HTERT RPE-1 (cell line): ENCODE measurements around the gene GNG7.
"Not testable (repeated sequence)": the region's sequence is repeated elsewhere in the genome, so short reads cannot be mapped to it uniquely, and the experiment has no call there.

ENCODE experiments used
- in situ Hi-C: fragments of 300-500 bp; cut with MboI; formaldehyde crosslinking; loops from 4 replicates; pipeline ENCODE4 v1.14.3; 2020; ENCODE audit warnings: low sequenced_read_pairs

The GNG7 gene

GRCh38 chr19:2476451-2477140 lies 225.9 kb downstream of the GNG7 start:
- in situ Hi-C loops, result no loop called here

DNA sequence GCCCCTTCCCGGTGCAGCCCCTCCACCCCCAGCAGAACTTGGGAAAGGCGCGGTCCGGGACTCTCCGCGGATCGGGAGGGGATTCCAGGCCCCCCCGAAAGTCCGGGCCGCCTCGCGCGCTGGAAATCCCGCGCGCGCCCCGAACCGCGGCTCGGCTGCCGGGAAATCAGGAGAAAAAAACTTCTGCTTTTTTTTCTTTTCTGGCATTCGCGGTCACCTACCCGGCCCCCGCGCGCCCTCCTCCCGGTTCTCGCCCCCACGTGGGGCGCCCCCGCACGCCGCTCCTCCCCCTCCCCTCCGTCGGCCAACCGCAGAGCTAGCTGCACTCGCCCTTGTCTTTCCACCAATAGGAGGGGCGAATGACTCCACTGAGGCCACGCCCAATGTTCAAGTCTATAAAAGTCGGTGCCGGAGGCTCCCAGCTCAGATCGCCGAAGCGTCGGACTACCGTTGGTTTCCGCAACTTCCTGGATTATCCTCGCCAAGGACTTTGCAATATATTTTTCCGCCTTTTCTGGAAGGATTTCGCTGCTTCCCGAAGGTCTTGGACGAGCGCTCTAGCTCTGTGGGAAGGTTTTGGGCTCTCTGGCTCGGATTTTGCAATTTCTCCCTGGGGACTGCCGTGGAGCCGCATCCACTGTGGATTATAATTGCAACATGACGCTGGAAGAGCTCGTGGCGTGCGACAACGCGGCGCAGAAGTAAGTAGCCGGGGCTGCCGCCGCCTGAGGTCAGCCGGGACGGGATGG lies 226.6 kb downstream of the GNG7 start, which contains the start of gene GADD45B:
Gene GADD45B (plus strand): TSS at position 426 of the 749 bp plus-strand sequence. CDS start 232 bp downstream, at position 658.
- in situ Hi-C loops, result no loop called here

DNA sequence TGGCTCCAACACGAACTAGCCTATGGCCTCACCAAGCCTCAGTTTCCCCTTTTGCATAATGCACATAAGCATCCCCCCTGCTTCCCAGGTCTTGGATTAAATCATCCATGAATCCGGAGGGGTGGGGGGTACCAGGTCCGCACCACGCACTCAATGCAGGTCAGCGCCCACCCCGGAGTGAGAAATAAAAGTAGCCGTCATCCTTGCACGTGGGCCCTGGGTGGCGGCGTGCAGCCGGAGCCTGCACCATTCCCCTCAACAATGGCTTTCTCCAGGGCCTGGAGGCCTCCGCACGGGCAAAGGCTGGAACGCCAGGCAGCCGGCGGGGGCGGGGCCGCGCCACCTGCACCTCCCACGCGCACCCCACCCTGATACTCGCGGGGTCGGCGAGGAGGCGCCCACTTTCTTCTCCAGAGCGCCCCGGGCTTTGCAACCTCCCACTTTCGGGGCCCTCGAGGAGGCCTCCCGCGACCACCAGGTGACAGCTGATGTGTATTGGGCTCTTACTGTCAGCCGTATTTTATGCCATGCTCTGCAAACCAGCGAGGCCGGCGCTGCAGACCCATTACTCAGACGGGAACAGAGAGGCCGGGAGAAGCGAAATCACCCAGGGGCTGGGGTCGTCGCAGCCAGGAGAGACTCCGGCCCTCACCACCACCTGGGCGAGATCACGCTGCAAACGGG lies 227.3 kb downstream of the GNG7 start:
- in situ Hi-C loops, result no loop called here

GRCh38 chr19:2474232-2475017 lies 228.1 kb downstream of the GNG7 start:
- in situ Hi-C loops, result no loop called here

GRCh38 chr19:2469915-2470200 lies 232.6 kb downstream of the GNG7 start:
- in situ Hi-C loops, result not testable (repeated sequence)

GRCh38 chr19:2469102-2469914 lies 233.2 kb downstream of the GNG7 start:
- in situ Hi-C loops, result no loop called here

DNA sequence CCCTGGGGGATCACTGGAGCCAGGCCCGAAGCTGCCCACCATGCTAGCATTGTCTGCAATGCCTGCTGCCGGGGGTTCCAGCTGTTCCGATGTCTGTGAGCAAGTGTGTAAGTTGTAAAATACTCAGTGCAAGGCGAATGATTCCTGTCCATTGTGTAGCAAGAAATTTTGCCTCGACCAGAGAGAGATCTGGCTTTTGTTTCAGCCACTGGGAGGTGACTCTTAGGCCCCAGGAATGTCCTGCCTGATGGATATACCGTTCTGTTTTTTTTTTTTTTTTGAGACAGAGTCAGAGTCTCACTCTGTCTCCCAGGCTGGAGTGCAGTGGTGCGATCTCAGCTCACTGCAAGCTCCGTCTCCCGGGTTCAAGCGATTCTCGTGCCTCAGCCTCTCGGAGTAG lies 233.9 kb downstream of the GNG7 start:
- in situ Hi-C loops, result no loop called here

GRCh38 chr19:2464389-2464788 lies 238.1 kb downstream of the GNG7 start:
- in situ Hi-C loops, result no loop called here

DNA sequence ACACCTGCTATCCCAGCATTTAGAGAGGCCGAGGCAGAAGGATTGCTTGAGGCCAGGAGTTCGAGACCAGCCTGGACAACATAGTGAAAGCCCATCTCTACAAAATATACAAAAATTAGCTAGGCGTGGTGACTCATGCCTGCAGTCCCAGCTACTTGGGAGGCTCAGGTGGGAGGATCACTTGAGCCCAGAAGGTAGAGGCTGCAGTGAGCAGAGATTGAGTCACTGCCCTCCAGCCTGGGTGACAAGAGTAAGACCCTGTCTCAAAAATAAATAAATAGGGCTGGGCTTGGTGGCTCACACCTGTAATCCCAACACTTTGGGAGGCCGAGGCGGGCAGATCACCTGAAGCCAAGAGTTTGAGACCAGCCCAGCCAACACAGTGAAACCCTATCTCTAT lies 238.8 kb downstream of the GNG7 start:
- in situ Hi-C loops, result not testable (repeated sequence)

GRCh38 chr19:2462635-2463421 lies 239.7 kb downstream of the GNG7 start:
- in situ Hi-C loops, result no loop called here

DNA sequence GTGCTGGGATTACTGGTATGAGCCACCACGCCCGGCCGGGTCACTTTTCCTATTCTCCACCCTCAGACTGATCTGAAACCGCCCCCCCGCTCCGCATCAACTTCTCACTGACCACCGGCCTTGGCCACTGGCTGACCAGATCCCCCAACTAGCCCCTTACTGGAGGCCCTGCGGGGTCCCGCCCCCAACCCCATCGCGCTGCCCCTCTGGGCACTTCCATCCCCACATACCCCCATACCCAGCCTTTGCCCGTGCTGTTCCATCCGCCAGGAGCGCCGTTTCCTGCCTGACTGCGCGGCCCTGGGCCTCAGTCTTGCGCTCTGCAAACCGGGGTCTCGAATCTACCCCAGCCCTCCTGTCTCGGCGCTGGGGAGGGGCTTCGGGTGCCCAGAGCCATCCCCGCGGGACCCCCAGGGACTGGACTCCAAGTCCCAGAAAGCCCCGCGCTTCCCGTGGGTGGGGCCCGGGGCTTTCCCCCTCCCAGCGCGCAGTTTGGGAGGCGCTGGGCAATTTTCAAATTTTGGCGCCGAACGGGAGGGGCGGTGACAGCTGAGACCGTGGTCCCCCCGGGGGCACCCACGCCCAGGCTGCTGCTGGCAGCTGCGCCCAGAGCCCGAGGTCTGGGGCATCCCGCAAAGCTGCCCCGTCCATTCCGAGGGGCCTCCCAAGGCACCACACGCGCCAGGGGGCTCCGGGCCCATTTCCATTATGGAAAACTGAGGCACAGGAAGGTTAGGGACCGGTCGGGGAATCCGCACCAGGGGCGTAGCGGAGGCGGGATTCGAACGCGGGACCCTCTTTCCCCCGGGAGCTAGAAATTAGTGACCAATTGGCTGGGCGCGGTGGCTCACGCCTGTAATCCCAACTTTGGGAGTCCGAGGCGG lies 240.5 kb downstream of the GNG7 start:
- in situ Hi-C loops, result no loop called here
